ENCODE results near the gene QDPR. TPM values are rescaled to one million over a fixed set of nuclear protein-coding genes. Genes with fewer than 3 reads are reported as not detected.

QDPR gene
- total RNA-seq, 6 experiments from 2014 or later = 43.4 to 154 (median 81.5) TPM

DNA sequence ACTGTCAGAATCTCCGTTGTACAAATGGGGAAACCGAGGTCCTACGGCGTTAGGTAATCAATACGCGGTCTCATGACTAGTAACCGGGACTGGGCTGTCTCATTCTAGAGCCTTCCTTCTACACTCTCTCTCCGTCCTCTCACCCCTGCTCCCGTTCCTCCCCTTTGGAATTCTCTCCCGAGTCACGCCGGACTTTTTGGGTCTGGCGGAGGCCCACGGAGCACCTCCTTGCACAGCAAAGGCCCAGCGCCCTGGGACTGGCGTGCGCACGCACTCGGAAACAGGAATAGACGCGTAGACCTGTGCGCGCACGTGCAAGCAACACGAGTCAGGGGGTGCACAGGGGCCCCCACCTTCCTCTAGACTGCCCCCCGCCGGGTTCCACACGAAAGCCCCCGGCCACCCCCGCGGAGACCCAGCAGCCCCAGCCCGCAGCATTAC lies 361 bp downstream of the QDPR start:
- Histone ChIP-seq H3K27ac (peak overlapping the region; percentile 78 to 97 (median 95)), H3K9me3 (no peaks in the 10 kb centered on the region), H3K4me3 (peak overlapping the region; percentile 79 to 85 (median 79)), H3K36me3 (peaks cover 0 to 25% (median 6%) of the 10 kb centered on the region in 4 donors), H3K4me1 (peaks cover 0 to 52% (median 19%) of the 10 kb centered on the region in 4 donors), H3K27me3 (no peaks in the 10 kb centered on the region)
- WGBS (ENCODE audit: insufficient coverage, low coverage, low lambda C conversion rate, missing lambda C conversion rate) = 0% methylated on average over 6 of the region's 32 CpGs
- peak; percentile 27 to 51 (median 39) for ATAC-seq
- peak in 2 of 3 donors; percentile 60 to 61 for DNase-seq
- intact Hi-C loops (cut with DNase I) = no loop called here
- TF ChIP-seq, protein P1, sequence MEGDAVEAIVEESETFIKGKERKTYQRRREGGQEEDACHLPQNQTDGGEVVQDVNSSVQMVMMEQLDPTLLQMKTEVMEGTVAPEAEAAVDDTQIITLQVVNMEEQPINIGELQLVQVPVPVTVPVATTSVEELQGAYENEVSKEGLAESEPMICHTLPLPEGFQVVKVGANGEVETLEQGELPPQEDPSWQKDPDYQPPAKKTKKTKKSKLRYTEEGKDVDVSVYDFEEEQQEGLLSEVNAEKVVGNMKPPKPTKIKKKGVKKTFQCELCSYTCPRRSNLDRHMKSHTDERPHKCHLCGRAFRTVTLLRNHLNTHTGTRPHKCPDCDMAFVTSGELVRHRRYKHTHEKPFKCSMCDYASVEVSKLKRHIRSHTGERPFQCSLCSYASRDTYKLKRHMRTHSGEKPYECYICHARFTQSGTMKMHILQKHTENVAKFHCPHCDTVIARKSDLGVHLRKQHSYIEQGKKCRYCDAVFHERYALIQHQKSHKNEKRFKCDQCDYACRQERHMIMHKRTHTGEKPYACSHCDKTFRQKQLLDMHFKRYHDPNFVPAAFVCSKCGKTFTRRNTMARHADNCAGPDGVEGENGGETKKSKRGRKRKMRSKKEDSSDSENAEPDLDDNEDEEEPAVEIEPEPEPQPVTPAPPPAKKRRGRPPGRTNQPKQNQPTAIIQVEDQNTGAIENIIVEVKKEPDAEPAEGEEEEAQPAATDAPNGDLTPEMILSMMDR (IDR thresholded peaks at IDR 0.05) = no peak
- no peak for TF ChIP-seq POLR2A (IDR thresholded peaks at IDR 0.05)

DNA sequence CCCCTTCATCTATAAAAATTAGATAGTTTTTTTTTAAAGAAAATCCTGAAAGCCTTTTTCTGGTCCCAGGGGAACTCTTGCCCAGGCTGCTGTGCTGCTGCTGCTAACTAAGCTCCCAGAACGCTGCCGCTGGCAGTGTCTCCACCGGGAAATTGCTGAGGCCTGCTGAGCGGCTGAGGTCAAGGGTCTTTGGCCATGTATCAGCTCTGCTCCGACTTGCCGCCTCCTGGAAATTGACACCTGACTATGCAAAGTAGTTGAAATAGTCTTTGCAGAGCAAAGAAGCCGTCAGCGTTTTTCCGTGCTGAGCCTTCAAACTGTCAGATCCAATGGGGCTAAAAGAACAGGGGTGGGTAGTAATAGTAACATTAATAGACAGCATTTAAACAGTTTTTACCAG lies 839 bp downstream of the QDPR start:
- no peaks in the 10 kb centered on the region for H3K9me3 ChIP-seq
- no peaks in the 10 kb centered on the region for H3K27me3 ChIP-seq
- H3K4me1 ChIP-seq = peaks cover 0 to 49% (median 19%) of the 10 kb centered on the region in 4 donors
- peak; percentile 37 for TF ChIP-seq POLR2A (IDR thresholded peaks at IDR 0.05)
- TF ChIP-seq, protein P1 (IDR thresholded peaks at IDR 0.05) = no peak
- peak; percentile 84 to 90 (median 89) for DNase-seq
- peaks cover 0 to 30% (median 6%) of the 10 kb centered on the region in 4 donors for H3K36me3 ChIP-seq
- intact Hi-C loops (cut with DNase I) = no loop called here
- ATAC-seq = peak; percentile 67 to 79 (median 74)
- peak overlapping the region; percentile 79 to 85 (median 79) for H3K4me3 ChIP-seq
- 7% methylated on average over 6 of the region's 9 CpGs for WGBS (ENCODE audit: insufficient coverage, low coverage, low lambda C conversion rate, missing lambda C conversion rate)
- peak overlapping the region; percentile 78 to 97 (median 95) for H3K27ac ChIP-seq

DNA sequence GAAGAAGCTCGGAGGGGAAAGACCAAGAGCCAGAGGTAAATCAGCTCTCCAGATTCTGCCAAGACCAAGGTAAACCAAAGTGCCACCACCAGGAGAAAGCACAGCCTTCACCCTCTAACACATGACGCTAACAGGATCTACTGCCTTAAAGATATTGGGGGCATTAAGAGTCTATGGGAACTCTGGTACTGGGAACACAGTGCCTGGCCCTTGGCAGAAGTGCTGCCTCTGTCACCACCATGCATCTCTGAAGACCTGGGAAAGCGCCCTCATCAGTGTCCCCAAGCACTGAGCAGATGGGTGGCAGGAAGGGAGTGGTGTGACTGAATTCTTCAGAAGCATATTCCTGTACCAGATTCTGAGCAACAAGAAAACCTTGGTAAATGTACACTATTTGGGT lies 1.3 kb downstream of the QDPR start:
- intact Hi-C loops (cut with DNase I) = no loop called here
- no peaks in the 10 kb centered on the region for H3K27me3 ChIP-seq
- H3K27ac ChIP-seq = peak overlapping the region; percentile 78 to 97 (median 95)
- TF ChIP-seq, protein P1 (IDR thresholded peaks at IDR 0.05) = no peak
- TF ChIP-seq POLR2A (IDR thresholded peaks at IDR 0.05) = no peak
- H3K36me3 ChIP-seq = peaks cover 0 to 31% (median 6%) of the 10 kb centered on the region in 4 donors
- 21% methylated on average over 3 of the region's 3 CpGs for WGBS (ENCODE audit: insufficient coverage, low coverage, low lambda C conversion rate, missing lambda C conversion rate)
- peaks cover 0 to 45% (median 16%) of the 10 kb centered on the region in 4 donors for H3K4me1 ChIP-seq
- H3K4me3 ChIP-seq = peak overlapping the region; percentile 79 to 85 (median 79)
- no peaks in the 10 kb centered on the region for H3K9me3 ChIP-seq
- no peak for ATAC-seq
- no peak for DNase-seq

DNA sequence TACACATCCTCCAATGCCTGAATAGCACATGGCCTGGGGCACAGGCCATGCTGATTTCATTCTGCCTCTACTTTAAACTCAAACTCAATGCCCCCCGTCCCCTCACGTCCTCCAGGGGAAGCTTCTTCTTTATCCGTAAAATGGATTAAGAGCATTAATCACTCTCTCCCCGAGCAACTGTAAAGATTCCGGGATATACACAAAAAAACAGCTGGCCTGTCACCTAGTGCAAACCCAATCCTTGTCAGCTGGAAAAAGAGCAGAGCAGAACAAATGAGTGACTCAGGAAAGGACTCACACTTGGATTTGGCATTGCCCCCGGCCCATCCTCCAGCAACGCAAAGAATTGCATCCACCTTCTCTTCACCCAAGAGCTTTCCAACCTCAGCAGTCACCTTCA lies 7.8 kb downstream of the QDPR start:
- DNase-seq = no peak
- Histone ChIP-seq H3K27me3 (no peaks in the 10 kb centered on the region), H3K27ac (no peak overlapping the region), H3K9me3 (no peaks in the 10 kb centered on the region), H3K4me3 (no peak overlapping the region), H3K4me1 (peaks cover 0 to 12% (median 0%) of the 10 kb centered on the region in 4 donors), H3K36me3 (peaks cover 0 to 66% (median 23%) of the 10 kb centered on the region in 4 donors)
- no peak for ATAC-seq
- intact Hi-C loops (cut with DNase I) = no loop called here
- TF ChIP-seq POLR2A (IDR thresholded peaks at IDR 0.05) = no peak
- TF ChIP-seq, protein P1 (IDR thresholded peaks at IDR 0.05) = no peak
- WGBS (ENCODE audit: insufficient coverage, low coverage, low lambda C conversion rate, missing lambda C conversion rate) = 91% methylated on average over 7 of the region's 7 CpGs
